Progenitor cell of endocrine pancreas (in vitro differentiated cells): ENCODE results near the gene ZYX. TPM values are rescaled to one million over a fixed set of nuclear protein-coding genes. Genes with fewer than 3 reads are reported as not detected.
"Not testable (repeated sequence)": the region's sequence is repeated elsewhere in the genome, so short reads cannot be mapped to it uniquely, and the experiment has no call there.

ENCODE experiments used
- DNase-seq: peaks from one replicate; pipeline ENCODE4 v3.0.0; 2021; ENCODE audit warnings: low spot score; ENCODE audit not compliant: unreplicated experiment
- H3K27ac Mint-ChIP-seq: 2 replicates; pipeline ENCODE4 v1.8.0; 2021; ENCODE audit warnings: mild to moderate bottlenecking, moderate library complexity, mixed read lengths
- H3K27me3 Mint-ChIP-seq: 2 replicates; pipeline ENCODE4 v1.8.0; 2021; ENCODE audit warnings: mixed read lengths
- H3K36me3 Mint-ChIP-seq: 2 replicates; pipeline ENCODE4 v1.8.0; 2022; ENCODE audit warnings: mixed read lengths; ENCODE audit not compliant: insufficient read depth
- H3K4me1 Mint-ChIP-seq: 2 replicates; pipeline ENCODE4 v1.8.0; 2021; ENCODE audit warnings: low read depth, mixed read lengths
- H3K4me3 Mint-ChIP-seq: 2 replicates; pipeline ENCODE4 v1.8.0; 2021; ENCODE audit warnings: low read depth, mild to moderate bottlenecking, moderate library complexity, mixed read lengths
- H3K9me3 Mint-ChIP-seq: 2 replicates; pipeline ENCODE4 v1.8.0; 2021; ENCODE audit warnings: low read depth, mixed read lengths
- CTCF ChIP-seq: fragments of 200-600 bp; sonication (generic); IDR thresholded peaks from one replicate; pipeline ENCODE4 v1.5.0; 2021; ENCODE audit warnings: antibody characterized with exemption, mild to moderate bottlenecking; ENCODE audit not compliant: unreplicated experiment
- total RNA-seq: library from RNA; stranded (reverse); gene quantifications from 2 replicates; pipeline ENCODE4 v1.2.1, GENCODE V29; 2021

Gene ZYX
- total RNA-seq, 1 donor from 2014 or later = 69.0 TPM

- Mint-ChIP-seq H3K4me1 (peaks cover 10% of the 10 kb centered on the region), H3K27ac (no peak overlapping the region), H3K4me3 (no peak overlapping the region), H3K27me3 (no peaks in the 10 kb centered on the region), H3K36me3 (peaks cover 16% of the 10 kb centered on the region), H3K9me3 (no peaks in the 10 kb centered on the region)
- no peak for DNase-seq
- TF ChIP-seq CTCF = no peak
Observed at GRCh38 chr7:143397710-143398530, 16.8 kb downstream of the ZYX start.

- peaks cover 10% of the 10 kb centered on the region for H3K4me1 Mint-ChIP-seq
- H3K9me3 Mint-ChIP-seq = no peaks in the 10 kb centered on the region
- H3K36me3 Mint-ChIP-seq = peaks cover 16% of the 10 kb centered on the region
- no peak overlapping the region for H3K27ac Mint-ChIP-seq
- no peaks in the 10 kb centered on the region for H3K27me3 Mint-ChIP-seq
- no peak for DNase-seq
- TF ChIP-seq CTCF = no peak
- no peak overlapping the region for H3K4me3 Mint-ChIP-seq
Observed at GRCh38 chr7:143398616-143399015, 17.5 kb downstream of the ZYX start.

- Mint-ChIP-seq H3K9me3 (no peaks in the 10 kb centered on the region), H3K27ac (no peak overlapping the region), H3K36me3 (peaks cover 13% of the 10 kb centered on the region), H3K4me1 (peaks cover 10% of the 10 kb centered on the region), H3K4me3 (no peak overlapping the region), H3K27me3 (no peaks in the 10 kb centered on the region)
- no peak for DNase-seq
- TF ChIP-seq CTCF = no peak
Observed at GRCh38 chr7:143399151-143399550, 18.0 kb downstream of the ZYX start.

- Mint-ChIP-seq H3K4me3 (no peak overlapping the region), H3K36me3 (peaks cover 15% of the 10 kb centered on the region), H3K27me3 (no peaks in the 10 kb centered on the region), H3K9me3 (no peaks in the 10 kb centered on the region), H3K27ac (no peak overlapping the region), H3K4me1 (peaks cover 10% of the 10 kb centered on the region)
- no peak for TF ChIP-seq CTCF
- no peak for DNase-seq
Observed at GRCh38 chr7:143399642-143400041, 18.5 kb downstream of the ZYX start.

- Mint-ChIP-seq H3K4me1 (peaks cover 16% of the 10 kb centered on the region), H3K4me3 (no peak overlapping the region), H3K9me3 (no peaks in the 10 kb centered on the region), H3K27ac (no peak overlapping the region), H3K36me3 (peaks cover 12% of the 10 kb centered on the region), H3K27me3 (no peaks in the 10 kb centered on the region)
- no peak for DNase-seq
- no peak for TF ChIP-seq CTCF
Observed at GRCh38 chr7:143401265-143401664, 20.1 kb downstream of the ZYX start.

GRCh38 chr7:143402233-143402632 is 21.1 kb downstream of the ZYX start:
- not testable (repeated sequence) for H3K27me3 Mint-ChIP-seq, H3K4me3 Mint-ChIP-seq, H3K9me3 Mint-ChIP-seq, H3K36me3 Mint-ChIP-seq, H3K27ac Mint-ChIP-seq, DNase-seq
- peaks cover 21% of the 10 kb centered on the region for H3K4me1 Mint-ChIP-seq
